SK-MEL-5 (cell line): Measurements from ENCODE around the gene SUSD3. TPM values are rescaled to one million over a fixed set of nuclear protein-coding genes. Genes with fewer than 3 reads are reported as not detected.
A peak's percentile ranks its signal among the peaks of the same experiment; 100 is the strongest.

Experiments used
- DNase-seq: peaks from one replicate; pipeline ENCODE4 v3.0.0-alpha.2; 2016; ENCODE audit warnings: low read depth, low spot score
- in situ Hi-C: cut with HindIII; loops from 2 replicates; pipeline ENCODE4 v1.10.0; 2016; ENCODE audit warnings: low sequenced_read_pairs, high pct_unique_total_duplicates, low pct_unique_long_range_greater_than_20kb
- total RNA-seq: library from RNA; depleted of rRNA; stranded (reverse); fragments of >200 nt; shearing (Covaris generic); gene quantifications from 2 replicates; pipeline ENCODE4 v1.2.3, GENCODE V29; 2014

SUSD3 gene
- total RNA-seq, 1 experiment from 2014 or later: 0.90 TPM

GRCh38 chr9:93025736-93026135 is 32.8 kb upstream of the SUSD3 start:
- in situ Hi-C loops: no loop called here
- no peak for DNase-seq

- no peak for DNase-seq
- in situ Hi-C loops: no loop called here
These were observed 31.9 kb upstream of the SUSD3 start for GRCh38 chr9:93026640-93027039.

GRCh38 chr9:93027750-93028149 is 30.8 kb upstream of the SUSD3 start:
- DNase-seq: no peak
- in situ Hi-C loops: no loop called here

- no peak for DNase-seq
- in situ Hi-C loops: no loop called here
These were observed 30.0 kb upstream of the SUSD3 start for GRCh38 chr9:93028448-93029006.

- in situ Hi-C loops: no loop called here
- no peak for DNase-seq
These were observed 27.6 kb upstream of the SUSD3 start for GRCh38 chr9:93030642-93031628.

- in situ Hi-C loops: no loop called here
- DNase-seq: no peak
These were observed 26.7 kb upstream of the SUSD3 start for GRCh38 chr9:93031629-93032430.

GRCh38 chr9:93032545-93032944 is 26.0 kb upstream of the SUSD3 start:
- in situ Hi-C loops: no loop called here
- no peak for DNase-seq

- no peak for DNase-seq
- in situ Hi-C loops: no loop called here
These were observed 25.0 kb upstream of the SUSD3 start for GRCh38 chr9:93033531-93033930.

- DNase-seq: no peak
- in situ Hi-C loops: no loop called here
These were observed 23.3 kb upstream of the SUSD3 start for GRCh38 chr9:93035106-93035660.

- in situ Hi-C loops: no loop called here
- peak; percentile 16 for DNase-seq
These were observed 22.6 kb upstream of the SUSD3 start for GRCh38 chr9:93035821-93036351.

- in situ Hi-C loops: no loop called here
These were observed 21.5 kb upstream of the SUSD3 start for GRCh38 chr9:93036887-93037475.

GRCh38 chr9:93037476-93037971 is 21.0 kb upstream of the SUSD3 start:
- in situ Hi-C loops: no loop called here
- no peak for DNase-seq

More at GRCh38 chr9:93036887-93037475, 21.5 kb upstream of the SUSD3 start:
- DNase-seq: no peak

- in situ Hi-C loops: no loop called here
- DNase-seq: no peak
These were observed 19.6 kb upstream of the SUSD3 start for GRCh38 chr9:93038918-93039317.

GRCh38 chr9:93039456-93039855 is 19.0 kb upstream of the SUSD3 start:
- in situ Hi-C loops: no loop called here
- DNase-seq: no peak

- no peak for DNase-seq
- in situ Hi-C loops: no loop called here
These were observed 18.5 kb upstream of the SUSD3 start for GRCh38 chr9:93039976-93040375.

GRCh38 chr9:93040409-93040808 is 18.1 kb upstream of the SUSD3 start:
- in situ Hi-C loops: no loop called here
- no peak for DNase-seq

GRCh38 chr9:93041108-93041802 is 17.2 kb upstream of the SUSD3 start:
- in situ Hi-C loops: no loop called here
- peak; percentile 16 for DNase-seq
